PC-3 (cell line): Measurements from ENCODE around the gene SMIM33. TPM values are rescaled to one million over a fixed set of nuclear protein-coding genes. Genes with fewer than 3 reads are reported as not detected.
"Not testable (repeated sequence)": the region's sequence is repeated elsewhere in the genome, so short reads cannot be mapped to it uniquely, and the experiment has no call there.

ENCODE experiments used
- ATAC-seq: fragments of 200-7000 bp; cut with Tn5 transposase; 2 replicates; pipeline ENCODE4 v1.9.1; 2020; ENCODE audit warnings: mild to moderate bottlenecking, moderate library complexity
- BruUV-seq: library from RNA; stranded (reverse); fragments of 400-500 nt; replicated peaks from 2 replicates; lab custom pipeline; 2021; lab: Mats Ljungman, UMichigan
- CTCF ChIA-PET: fragments of 300-600 bp; sonication (Branson Sonifier 250); formaldehyde crosslinking; loops from one replicate; lab custom pipeline; 2022; ENCODE audit warnings: antibody characterized with exemption; lab: Charles Lee
- POLR2A ChIA-PET: fragments of 300-600 bp; sonication (Branson Sonifier 250); formaldehyde crosslinking; loops from one replicate; lab custom pipeline; 2022; ENCODE audit warnings: antibody characterized with exemption; ENCODE audit not compliant: unreplicated experiment; lab: Charles Lee
- DNase-seq: peaks from one replicate; pipeline ENCODE4 v3.0.0-alpha.2; 2015
- H2AFZ ChIP-seq: fragments of 300-600 bp; sonication (generic); 2 replicates; pipeline ENCODE4 v1.6.0; 2016; ENCODE audit warnings: antibody characterized with exemption, low read length
- H3F3A ChIP-seq: fragments of 300-600 bp; sonication (generic); one replicate; pipeline ENCODE4 v1.6.0; 2017; ENCODE audit warnings: antibody characterized with exemption, low read length, control low read depth, mild to moderate bottlenecking; ENCODE audit not compliant: unreplicated experiment
- H3K27ac ChIP-seq: fragments of 300-600 bp; sonication (generic); 2 replicates; pipeline ENCODE4 v1.5.1; 2016; ENCODE audit warnings: mild to moderate bottlenecking, low read length
- H3K27me3 ChIP-seq: fragments of 300-600 bp; sonication (generic); 2 replicates; pipeline ENCODE4 v1.6.1; 2016; ENCODE audit warnings: low read length, mixed read lengths
- H3K36me3 ChIP-seq: fragments of 300-600 bp; sonication (generic); 2 replicates; pipeline ENCODE4 v1.6.1; 2016; ENCODE audit warnings: low read depth, mixed run types, low read length, mixed read lengths
- H3K4me1 ChIP-seq: fragments of 300-600 bp; sonication (generic); 2 replicates; pipeline ENCODE4 v1.5.1; 2016; ENCODE audit warnings: low read length; ENCODE audit not compliant: insufficient read depth
- H3K4me2 ChIP-seq: fragments of 300-600 bp; sonication (generic); 2 replicates; pipeline ENCODE4 v1.6.0; 2016; ENCODE audit warnings: low read length
- H3K4me3 ChIP-seq: fragments of 300-600 bp; sonication (generic); 2 replicates; pipeline ENCODE4 v1.5.1; 2016; ENCODE audit warnings: mild to moderate bottlenecking, low read length, mixed read lengths
- H3K79me2 ChIP-seq: fragments of 300-600 bp; sonication (generic); 2 replicates; pipeline ENCODE4 v1.6.1; 2017; ENCODE audit warnings: low read length, mixed read lengths
- H3K9ac ChIP-seq: fragments of 300-600 bp; sonication (generic); 2 replicates; pipeline ENCODE4 v1.6.0; 2016; ENCODE audit warnings: mild to moderate bottlenecking, low read length
- H3K9me2 ChIP-seq: fragments of 300-600 bp; sonication (generic); replicated peaks from 2 replicates; pipeline ENCODE4 v1.6.1; 2016; ENCODE audit warnings: mixed run types, low read length, mixed read lengths
- H3K9me3 ChIP-seq: fragments of 300-600 bp; sonication (generic); 2 replicates; pipeline ENCODE4 v1.6.1; 2016; ENCODE audit warnings: low read length, mixed read lengths
- H4K20me1 ChIP-seq: fragments of 300-600 bp; sonication (generic); 2 replicates; pipeline ENCODE4 v1.6.1; 2016; ENCODE audit warnings: low read length, mixed read lengths
- CTCF ChIP-seq: fragments of 300-600 bp; sonication (generic); conservative IDR thresholded peaks from 2 replicates; pipeline ENCODE4 v1.5.1; 2017; ENCODE audit warnings: antibody characterized with exemption, low read depth, mild to moderate bottlenecking, low read length
- EZH2 ChIP-seq: fragments of 300-600 bp; sonication (generic); IDR thresholded peaks from one replicate; pipeline ENCODE4 v1.6.1; 2017; ENCODE audit warnings: antibody characterized with exemption, mild to moderate bottlenecking, low read length; ENCODE audit not compliant: unreplicated experiment
- EZH2phosphoT487 ChIP-seq: fragments of 300-600 bp; sonication (generic); IDR thresholded peaks from 2 replicates; pipeline ENCODE4 v1.6.1; 2018; ENCODE audit warnings: mild to moderate bottlenecking, antibody characterized with exemption, low read length, borderline replicate concordance
- intact Hi-C: fragments of 100-400 bp; cut with micrococcal nuclease; formaldehyde crosslinking; loops from 2 replicates; pipeline ENCODE4 v1.9.0; 2023
- total RNA-seq: library from RNA; depleted of rRNA; stranded (reverse); fragments of >200 nt; gene quantifications from 2 replicates; pipeline ENCODE4 v1.2.3, GENCODE V29; 2014

Gene SMIM33
- total RNA-seq, 1 experiment from 2014 or later: not detected

GRCh38 chr5:139494832-139495231 lies 24.0 kb downstream of the SMIM33 start:
- H3K36me3 ChIP-seq: no peaks in the 10 kb centered on the region
- peaks cover 31% of the 10 kb centered on the region for H3K4me1 ChIP-seq
- no peaks in the 10 kb centered on the region for H3K79me2 ChIP-seq
- peak; percentile 70 for DNase-seq
- H3K9ac ChIP-seq: no peak overlapping the region
- intact Hi-C loops: no loop called here
- no peaks in the 10 kb centered on the region for H3K27me3 ChIP-seq
- H3K9me2 ChIP-seq: no peaks in the 10 kb centered on the region
- BruUV-seq: no TSS peak
- ATAC-seq: no peak
- no peak overlapping the region for H3K4me3 ChIP-seq
- peak overlapping the region; percentile 32; the same call in 1 of the 2 replicates for H3K27ac ChIP-seq
- POLR2A ChIA-PET: no interaction called here
- H2AFZ ChIP-seq: no peak overlapping the region
- H3K4me2 ChIP-seq: peak overlapping the region; percentile 28
- H3F3A ChIP-seq: no peaks in the 10 kb centered on the region
- H4K20me1 ChIP-seq: no peaks in the 10 kb centered on the region
- TF ChIP-seq EZH2 (no peak), CTCF (no peak), EZH2phosphoT487 (no peak)
- CTCF ChIA-PET: no interaction called here
- no peaks in the 10 kb centered on the region for H3K9me3 ChIP-seq

DNA sequence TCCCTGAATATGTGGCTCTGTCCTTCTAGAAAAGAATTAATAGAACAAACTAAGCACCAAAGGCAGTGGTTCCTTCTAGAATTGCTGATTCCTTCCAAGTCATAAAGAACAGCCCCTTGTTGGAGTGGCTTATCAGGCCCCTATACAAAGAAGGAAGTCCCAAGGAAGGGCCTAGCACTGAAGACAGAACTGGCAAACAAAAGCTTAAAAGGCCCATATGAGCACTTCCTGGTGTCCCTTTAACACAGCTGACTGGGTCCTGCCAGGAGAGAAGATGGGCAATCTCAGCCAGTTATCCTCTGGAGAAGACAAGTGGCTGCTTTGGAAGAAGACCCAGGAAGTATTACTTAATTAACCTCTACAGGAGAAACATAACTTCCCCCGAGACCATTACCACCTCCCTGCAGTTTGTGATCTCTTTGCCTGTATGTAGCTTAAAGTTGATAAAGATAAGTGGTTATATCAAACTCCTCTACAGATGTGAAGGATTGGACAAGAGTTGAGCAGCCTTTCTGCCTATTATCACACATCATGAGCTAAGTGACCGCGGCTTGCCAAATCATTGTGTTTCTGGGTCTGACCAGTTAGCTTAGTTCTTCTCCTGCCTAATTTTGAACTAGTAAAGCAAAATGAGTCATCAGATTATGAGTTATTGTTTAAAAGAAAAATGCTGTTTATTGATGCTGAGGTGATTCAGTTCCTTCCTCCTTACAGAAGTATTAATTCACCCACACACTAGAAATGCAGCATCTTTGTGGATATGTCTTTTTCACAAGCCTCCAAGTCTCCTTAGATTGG lies 25.0 kb downstream of the SMIM33 start:
- no peaks in the 10 kb centered on the region for H3K9me3 ChIP-seq
- no peak overlapping the region for H3K4me3 ChIP-seq
- no peaks in the 10 kb centered on the region for H3F3A ChIP-seq
- H3K27ac ChIP-seq: peak overlapping the region; percentile 49
- DNase-seq (peak; percentile 77), ATAC-seq (peak; percentile 94)
- CTCF ChIA-PET: interaction anchor here (0.9 kb wide), 1 partner anchor 73 kb away, joined by 4 read pairs; no protein-coding TSS in a partner anchor
- H3K36me3 ChIP-seq: no peaks in the 10 kb centered on the region
- H3K9ac ChIP-seq: no peak overlapping the region
- no peaks in the 10 kb centered on the region for H3K79me2 ChIP-seq
- no peaks in the 10 kb centered on the region for H3K27me3 ChIP-seq
- intact Hi-C loops: no loop called here
- peaks cover 31% of the 10 kb centered on the region for H3K4me1 ChIP-seq
- H3K4me2 ChIP-seq: peak overlapping the region; percentile 28; the same call in 1 of the 2 replicates
- POLR2A ChIA-PET: no interaction called here
- no peaks in the 10 kb centered on the region for H3K9me2 ChIP-seq
- H4K20me1 ChIP-seq: no peaks in the 10 kb centered on the region
- no peak overlapping the region for H2AFZ ChIP-seq
- no peak for TF ChIP-seq EZH2
- no peak for TF ChIP-seq EZH2phosphoT487
- no peak for TF ChIP-seq CTCF
- no TSS peak for BruUV-seq

- Histone ChIP-seq H3K27ac (no peak overlapping the region), H3K79me2 (no peaks in the 10 kb centered on the region), H3F3A (no peaks in the 10 kb centered on the region), H3K9ac (no peak overlapping the region), H4K20me1 (no peaks in the 10 kb centered on the region), H3K9me3 (no peaks in the 10 kb centered on the region), H3K9me2 (no peaks in the 10 kb centered on the region), H3K27me3 (no peaks in the 10 kb centered on the region), H3K36me3 (no peaks in the 10 kb centered on the region), H3K4me1 (peaks cover 5% of the 10 kb centered on the region), H3K4me2 (no peak overlapping the region), H2AFZ (no peak overlapping the region), H3K4me3 (no peak overlapping the region)
- no TSS peak for BruUV-seq
- ChIA-PET CTCF (no interaction called here), POLR2A (no interaction called here)
- intact Hi-C loops: no loop called here
- no peak for TF ChIP-seq EZH2phosphoT487
- TF ChIP-seq CTCF: no peak
- no peak for TF ChIP-seq EZH2
- ATAC-seq (no peak), DNase-seq (no peak)
These were observed 30.6 kb downstream of the SMIM33 start for GRCh38 chr5:139501381-139501780.

GRCh38 chr5:139503036-139503817 lies 32.4 kb downstream of the SMIM33 start:
- H3K9me2 ChIP-seq, H3K4me2 ChIP-seq, H3K4me3 ChIP-seq, H3K9ac ChIP-seq, BruUV-seq, H3K4me1 ChIP-seq, H3K9me3 ChIP-seq, intact Hi-C loops, ATAC-seq, H3K79me2 ChIP-seq, DNase-seq, H3K27me3 ChIP-seq, POLR2A ChIA-PET, H3K27ac ChIP-seq, H3F3A ChIP-seq, H2AFZ ChIP-seq, H4K20me1 ChIP-seq, CTCF ChIA-PET, H3K36me3 ChIP-seq: not testable (repeated sequence)
